SU-DHL-6 (cell line): ENCODE data around the gene NUSAP1.

Experiments used
- EZH2phosphoT487 ChIP-seq: fragments of 200-600 bp; sonication (generic), shearing (Covaris generic); conservative IDR thresholded peaks from 2 replicates; pipeline ENCODE4 v1.6.1; 2018; ENCODE audit warnings: mild to moderate bottlenecking, antibody characterized with exemption, low read length, moderate library complexity, mixed read lengths
- TF ChIP-seq, protein P1 (sequence below): fragments of 200-600 bp; sonication (generic); IDR thresholded peaks from one replicate; pipeline ENCODE4 v1.5.1; 2017; ENCODE audit warnings: antibody characterized with exemption, mild to moderate bottlenecking, low read length, moderate library complexity; ENCODE audit not compliant: insufficient read depth, poor library complexity, severe bottlenecking

DNA sequence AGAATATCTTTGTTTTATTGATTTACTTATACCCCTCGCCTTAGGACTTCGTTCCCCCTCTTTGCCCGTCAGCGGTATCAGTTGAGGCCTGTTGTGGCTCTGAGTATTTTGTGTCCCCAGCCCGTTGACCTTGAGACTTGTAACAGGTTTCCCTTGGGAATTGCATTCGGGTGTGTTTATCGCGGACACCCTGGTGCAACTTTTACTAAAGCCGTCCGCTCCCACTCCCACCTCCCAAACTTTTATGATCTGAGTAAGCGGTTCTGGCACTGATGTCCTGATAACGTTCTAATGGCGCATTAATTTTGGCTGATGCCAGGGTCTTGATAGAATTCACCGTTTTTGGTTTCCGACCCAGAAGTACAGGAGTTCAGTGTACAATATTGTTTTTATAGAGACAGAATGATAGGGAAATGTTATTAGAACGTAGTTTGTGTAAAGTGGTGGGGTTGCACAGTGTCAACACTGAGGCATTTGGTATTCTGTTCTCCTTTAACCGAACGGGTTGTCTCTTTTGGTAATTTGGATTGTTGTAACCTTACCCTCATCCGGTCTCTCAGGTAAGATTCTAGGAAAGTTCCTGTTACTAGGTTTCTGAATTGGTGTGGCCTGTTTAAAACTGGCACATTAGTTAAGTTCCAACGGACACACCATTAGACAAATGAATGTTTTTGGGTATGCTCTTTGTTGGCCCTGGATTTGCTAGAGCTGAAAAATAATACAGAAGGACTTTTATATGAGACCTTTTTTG, 48.1 kb upstream of the NUSAP1 start:
- TF ChIP-seq, protein P1, sequence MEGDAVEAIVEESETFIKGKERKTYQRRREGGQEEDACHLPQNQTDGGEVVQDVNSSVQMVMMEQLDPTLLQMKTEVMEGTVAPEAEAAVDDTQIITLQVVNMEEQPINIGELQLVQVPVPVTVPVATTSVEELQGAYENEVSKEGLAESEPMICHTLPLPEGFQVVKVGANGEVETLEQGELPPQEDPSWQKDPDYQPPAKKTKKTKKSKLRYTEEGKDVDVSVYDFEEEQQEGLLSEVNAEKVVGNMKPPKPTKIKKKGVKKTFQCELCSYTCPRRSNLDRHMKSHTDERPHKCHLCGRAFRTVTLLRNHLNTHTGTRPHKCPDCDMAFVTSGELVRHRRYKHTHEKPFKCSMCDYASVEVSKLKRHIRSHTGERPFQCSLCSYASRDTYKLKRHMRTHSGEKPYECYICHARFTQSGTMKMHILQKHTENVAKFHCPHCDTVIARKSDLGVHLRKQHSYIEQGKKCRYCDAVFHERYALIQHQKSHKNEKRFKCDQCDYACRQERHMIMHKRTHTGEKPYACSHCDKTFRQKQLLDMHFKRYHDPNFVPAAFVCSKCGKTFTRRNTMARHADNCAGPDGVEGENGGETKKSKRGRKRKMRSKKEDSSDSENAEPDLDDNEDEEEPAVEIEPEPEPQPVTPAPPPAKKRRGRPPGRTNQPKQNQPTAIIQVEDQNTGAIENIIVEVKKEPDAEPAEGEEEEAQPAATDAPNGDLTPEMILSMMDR: no peak
- TF ChIP-seq EZH2phosphoT487: no peak
